PC-3 (cell line): ENCODE measurements around the gene KRTAP10-7.

ENCODE experiments used
- CTCF ChIP-seq: fragments of 300-600 bp; sonication (generic); conservative IDR thresholded peaks from 2 replicates; pipeline ENCODE4 v1.5.1; 2017; ENCODE audit warnings: antibody characterized with exemption, low read depth, mild to moderate bottlenecking, low read length
- EZH2phosphoT487 ChIP-seq: fragments of 300-600 bp; sonication (generic); IDR thresholded peaks from 2 replicates; pipeline ENCODE4 v1.6.1; 2018; ENCODE audit warnings: mild to moderate bottlenecking, antibody characterized with exemption, low read length, borderline replicate concordance

GRCh38 chr21:44552681-44553080, 47.7 kb upstream of the KRTAP10-7 start:
- TF ChIP-seq CTCF (no peak), EZH2phosphoT487 (no peak)
